Measurements from ENCODE around the gene PRKCE.

DNA sequence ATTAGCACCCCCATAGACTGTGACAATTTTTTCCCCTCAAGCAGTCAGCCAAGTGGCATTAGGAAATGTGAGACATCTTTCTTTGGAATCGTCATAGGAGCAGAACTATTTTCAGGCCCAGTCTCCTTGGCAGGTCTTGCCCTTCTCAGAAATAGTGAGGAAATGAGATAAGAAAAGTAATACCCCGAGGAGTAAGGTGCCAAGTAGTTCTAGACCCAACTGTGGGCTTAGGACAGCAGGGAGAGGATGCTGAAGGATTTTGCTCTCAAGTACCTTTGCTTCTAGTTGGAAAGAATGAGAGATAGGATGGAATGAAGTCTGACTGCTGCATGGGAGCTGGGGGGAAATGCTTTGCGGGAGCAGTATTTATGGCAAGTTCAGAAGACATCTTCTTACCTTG is 31.8 kb downstream of the PRKCE start:
- TF ChIP-seq, protein P1, sequence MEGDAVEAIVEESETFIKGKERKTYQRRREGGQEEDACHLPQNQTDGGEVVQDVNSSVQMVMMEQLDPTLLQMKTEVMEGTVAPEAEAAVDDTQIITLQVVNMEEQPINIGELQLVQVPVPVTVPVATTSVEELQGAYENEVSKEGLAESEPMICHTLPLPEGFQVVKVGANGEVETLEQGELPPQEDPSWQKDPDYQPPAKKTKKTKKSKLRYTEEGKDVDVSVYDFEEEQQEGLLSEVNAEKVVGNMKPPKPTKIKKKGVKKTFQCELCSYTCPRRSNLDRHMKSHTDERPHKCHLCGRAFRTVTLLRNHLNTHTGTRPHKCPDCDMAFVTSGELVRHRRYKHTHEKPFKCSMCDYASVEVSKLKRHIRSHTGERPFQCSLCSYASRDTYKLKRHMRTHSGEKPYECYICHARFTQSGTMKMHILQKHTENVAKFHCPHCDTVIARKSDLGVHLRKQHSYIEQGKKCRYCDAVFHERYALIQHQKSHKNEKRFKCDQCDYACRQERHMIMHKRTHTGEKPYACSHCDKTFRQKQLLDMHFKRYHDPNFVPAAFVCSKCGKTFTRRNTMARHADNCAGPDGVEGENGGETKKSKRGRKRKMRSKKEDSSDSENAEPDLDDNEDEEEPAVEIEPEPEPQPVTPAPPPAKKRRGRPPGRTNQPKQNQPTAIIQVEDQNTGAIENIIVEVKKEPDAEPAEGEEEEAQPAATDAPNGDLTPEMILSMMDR (IDR thresholded peaks at IDR 0.05) = no peak
- no peak for TF ChIP-seq POLR2A (IDR thresholded peaks at IDR 0.05)
